SK-N-SH (cell line): Measurements from ENCODE around the gene SYCE1.
"Not testable (repeated sequence)": the region's sequence is repeated elsewhere in the genome, so short reads cannot be mapped to it uniquely, and the experiment has no call there.

Experiments used
- ELF1 ChIP-seq: IDR thresholded peaks from 2 replicates; pipeline ENCODE4 v1.4.0; 2012
- FOXM1 ChIP-seq: IDR thresholded peaks from 2 replicates; pipeline ENCODE4 v1.4.0; 2012; ENCODE audit warnings: low read depth, mild to moderate bottlenecking
- RFX5 ChIP-seq: IDR thresholded peaks from 2 replicates; pipeline ENCODE4 v1.6.1; 2012; ENCODE audit warnings: mild to moderate bottlenecking, improper control_type of control experiment, low read length
- SIN3A ChIP-seq: IDR thresholded peaks from 2 replicates; pipeline ENCODE4 v1.6.1; 2012; ENCODE audit warnings: low read depth, mild to moderate bottlenecking, low read length, moderate library complexity, borderline replicate concordance
- TAF1 ChIP-seq: IDR thresholded peaks from 2 replicates; pipeline ENCODE4 v1.6.1; 2012; ENCODE audit warnings: low read depth, mild to moderate bottlenecking, low read length, moderate library complexity, borderline replicate concordance
- YY1 ChIP-seq: IDR thresholded peaks from 2 replicates; pipeline ENCODE4 v1.4.0; 2012; ENCODE audit warnings: low read depth, mild to moderate bottlenecking
- TF ChIP-seq, protein P1 (sequence below): fragments of 200-600 bp; sonication (generic); IDR thresholded peaks from 2 replicates; pipeline ENCODE4 v1.6.1; 2017; ENCODE audit warnings: antibody characterized with exemption, mild to moderate bottlenecking, moderate library complexity

DNA sequence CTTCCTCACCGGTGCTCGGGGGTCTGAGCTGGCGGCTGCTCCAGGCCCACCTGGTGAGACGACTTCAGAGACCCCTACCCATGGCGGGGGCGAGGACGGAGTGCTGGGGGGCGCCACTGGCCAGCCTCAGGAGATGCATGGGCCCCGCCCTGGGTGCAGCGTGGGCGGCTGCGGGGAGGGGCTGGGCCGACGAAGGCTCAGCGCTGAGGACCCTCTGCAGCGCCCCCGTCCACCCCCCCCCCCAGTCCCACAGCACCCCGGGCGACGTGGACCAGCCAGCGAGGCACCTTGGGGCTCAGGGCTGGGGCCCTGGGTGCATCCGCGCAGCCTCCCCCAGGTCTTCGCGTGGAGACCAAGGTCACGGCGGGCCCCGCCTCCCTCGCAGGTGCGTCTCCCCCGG is 11.7 kb upstream of the SYCE1 start:
- TF ChIP-seq, protein P1, sequence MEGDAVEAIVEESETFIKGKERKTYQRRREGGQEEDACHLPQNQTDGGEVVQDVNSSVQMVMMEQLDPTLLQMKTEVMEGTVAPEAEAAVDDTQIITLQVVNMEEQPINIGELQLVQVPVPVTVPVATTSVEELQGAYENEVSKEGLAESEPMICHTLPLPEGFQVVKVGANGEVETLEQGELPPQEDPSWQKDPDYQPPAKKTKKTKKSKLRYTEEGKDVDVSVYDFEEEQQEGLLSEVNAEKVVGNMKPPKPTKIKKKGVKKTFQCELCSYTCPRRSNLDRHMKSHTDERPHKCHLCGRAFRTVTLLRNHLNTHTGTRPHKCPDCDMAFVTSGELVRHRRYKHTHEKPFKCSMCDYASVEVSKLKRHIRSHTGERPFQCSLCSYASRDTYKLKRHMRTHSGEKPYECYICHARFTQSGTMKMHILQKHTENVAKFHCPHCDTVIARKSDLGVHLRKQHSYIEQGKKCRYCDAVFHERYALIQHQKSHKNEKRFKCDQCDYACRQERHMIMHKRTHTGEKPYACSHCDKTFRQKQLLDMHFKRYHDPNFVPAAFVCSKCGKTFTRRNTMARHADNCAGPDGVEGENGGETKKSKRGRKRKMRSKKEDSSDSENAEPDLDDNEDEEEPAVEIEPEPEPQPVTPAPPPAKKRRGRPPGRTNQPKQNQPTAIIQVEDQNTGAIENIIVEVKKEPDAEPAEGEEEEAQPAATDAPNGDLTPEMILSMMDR: not testable (repeated sequence)
- TF ChIP-seq SIN3A, YY1, FOXM1, RFX5, ELF1, TAF1: not testable (repeated sequence)
